HG02678 (cell line): Measurements from ENCODE around the gene KCND2.
"Not testable (repeated sequence)": the region's sequence is repeated elsewhere in the genome, so short reads cannot be mapped to it uniquely, and the experiment has no call there.

ENCODE experiments used
- ATAC-seq: cut with Tn5 transposase; IDR thresholded peaks from one replicate; pipeline ENCODE4 v1.9.1; 2021; ENCODE audit warnings: mild to moderate bottlenecking, moderate library complexity; ENCODE audit not compliant: unreplicated experiment

Gene KCND2

DNA sequence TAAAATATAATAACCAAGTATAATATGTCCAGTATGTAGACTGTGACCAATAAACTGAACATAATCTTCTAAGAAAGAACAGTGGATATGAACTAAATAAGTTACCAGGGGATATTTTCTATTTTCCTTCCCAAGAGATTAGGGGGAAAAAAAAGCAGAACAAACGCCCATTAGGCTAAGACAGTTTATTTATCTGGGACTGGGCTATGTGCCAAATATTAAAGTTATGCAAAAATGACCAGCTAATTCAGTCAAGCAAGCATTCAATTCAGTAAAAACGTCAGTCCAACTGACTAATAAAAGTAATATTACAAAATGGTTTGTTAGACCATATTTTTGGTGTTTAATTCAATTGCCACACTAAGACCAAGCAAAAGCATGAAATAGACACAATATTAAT, 462.8 kb downstream of the KCND2 start:
- ATAC-seq: no peak

DNA sequence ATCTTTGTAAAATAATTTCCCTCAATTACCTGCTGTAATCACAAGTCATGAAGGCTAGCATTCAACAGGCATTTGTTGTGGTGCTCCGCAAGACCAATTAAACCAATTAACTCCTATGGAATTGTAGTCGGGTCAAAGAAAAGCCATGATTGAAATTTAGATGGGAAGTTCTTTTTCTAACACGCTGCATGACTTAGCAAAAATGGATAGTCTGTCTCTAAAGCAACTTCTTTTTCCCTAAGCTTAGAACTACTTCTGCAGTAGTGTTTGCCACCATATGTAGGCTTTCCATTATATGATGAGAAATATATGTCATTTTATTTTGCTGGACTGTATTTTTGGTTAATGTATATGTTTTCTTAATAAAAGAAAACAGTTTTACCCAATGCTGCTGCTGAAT, 465.8 kb downstream of the KCND2 start:
- ATAC-seq: no peak

DNA sequence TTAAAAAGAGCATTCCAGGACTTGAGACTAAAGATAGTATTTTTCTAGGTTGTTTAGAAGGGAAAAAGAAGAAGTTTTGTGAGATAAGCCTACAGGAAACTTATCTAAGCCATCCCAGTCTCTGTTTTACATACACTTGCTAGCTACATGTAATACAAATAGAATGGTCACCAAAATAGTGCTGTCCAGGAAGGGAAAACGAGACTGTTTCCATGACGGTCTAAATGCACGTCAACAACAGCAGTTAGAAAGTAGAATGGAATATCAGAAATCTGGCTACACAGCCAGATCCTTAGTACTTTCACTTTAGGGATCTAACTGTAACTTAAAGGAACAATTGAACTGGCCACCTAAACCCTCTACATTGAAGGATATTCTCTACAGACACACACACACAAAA, 467.4 kb downstream of the KCND2 start:
- no peak for ATAC-seq

DNA sequence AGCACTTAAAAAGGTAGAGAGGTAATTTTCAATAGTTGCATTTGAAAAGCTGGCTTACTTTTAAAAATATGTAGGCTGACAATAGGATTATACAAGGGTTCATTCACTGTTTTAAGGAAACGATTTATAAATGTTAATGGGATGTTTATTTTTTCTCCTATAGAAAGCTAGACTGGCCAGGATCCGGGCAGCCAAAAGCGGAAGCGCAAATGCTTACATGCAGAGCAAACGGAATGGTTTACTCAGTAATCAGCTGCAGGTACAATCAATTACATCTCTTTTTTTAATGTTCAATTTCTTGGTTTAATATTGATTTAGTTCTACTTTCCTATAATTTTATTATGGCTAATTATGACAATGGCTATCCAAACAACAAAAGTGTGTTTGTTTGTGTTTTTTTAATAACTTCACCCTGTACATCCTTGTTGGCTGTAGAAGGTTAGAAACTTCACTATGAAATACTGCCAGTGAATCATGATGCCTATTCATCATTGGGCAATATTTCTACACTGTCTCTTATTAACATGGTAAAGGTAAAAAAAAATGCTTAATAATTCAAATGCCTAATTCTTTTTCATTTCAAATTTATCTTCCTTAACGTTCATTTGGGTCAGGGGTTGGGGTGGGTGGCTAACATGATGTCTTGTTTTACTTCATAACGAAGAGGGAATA, 468.5 kb downstream of the KCND2 start:
- ATAC-seq: peak; percentile 58

DNA sequence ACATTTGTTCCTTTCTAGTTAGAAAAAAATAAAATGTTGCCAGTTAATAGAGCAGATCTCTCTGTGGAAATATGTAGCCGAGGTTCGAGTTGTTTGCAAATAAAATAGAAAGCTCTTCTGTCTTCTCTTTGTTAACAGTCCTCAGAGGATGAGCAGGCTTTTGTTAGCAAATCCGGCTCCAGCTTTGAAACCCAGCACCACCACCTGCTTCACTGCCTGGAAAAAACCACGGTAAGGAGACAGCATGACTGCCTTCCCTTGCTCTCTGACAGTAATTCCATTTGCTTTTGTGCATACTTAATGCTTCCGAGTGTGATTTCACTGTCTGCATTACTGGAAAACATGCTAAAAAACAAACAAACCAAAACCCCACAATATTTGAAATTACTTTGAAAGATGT, 469.4 kb downstream of the KCND2 start:
- ATAC-seq: no peak

DNA sequence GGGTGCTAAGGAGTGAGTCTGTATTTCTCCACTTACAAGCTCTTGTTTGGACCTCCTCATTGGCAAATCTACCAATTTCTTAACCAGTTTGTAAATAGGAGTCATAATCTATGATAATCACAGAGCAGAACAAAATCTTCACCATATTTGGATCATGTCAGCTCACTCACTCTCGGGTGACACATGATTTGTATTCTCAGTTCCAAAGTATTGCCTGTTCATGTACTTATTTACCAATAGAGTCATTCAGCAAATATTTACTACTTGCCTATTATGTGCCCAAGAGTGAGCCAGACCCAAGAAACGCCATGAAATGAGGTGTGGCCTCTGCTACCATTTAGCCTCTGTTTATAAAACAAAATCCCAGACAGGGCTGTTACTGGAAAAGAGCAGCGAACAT, 470.2 kb downstream of the KCND2 start:
- no peak for ATAC-seq

DNA sequence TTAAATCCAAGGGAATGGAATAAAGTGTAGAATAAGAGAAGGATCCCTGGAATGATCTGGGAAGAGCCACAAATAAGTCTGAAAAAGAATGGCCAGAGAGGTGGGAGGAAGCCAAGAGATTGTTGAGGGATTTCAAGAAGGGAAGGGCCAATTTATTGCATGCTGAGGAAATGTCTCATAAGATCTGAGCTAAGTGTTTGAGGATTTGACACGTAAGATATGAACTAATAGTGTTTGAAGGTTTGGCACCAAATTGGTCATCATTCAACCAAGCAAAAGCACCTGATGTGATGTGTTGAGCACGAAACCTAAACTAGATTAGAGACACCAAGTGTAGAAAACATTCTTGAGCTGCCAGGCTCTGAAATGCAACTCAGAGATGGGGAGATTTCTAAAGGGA, 487.1 kb downstream of the KCND2 start:
- peak; percentile 62 for ATAC-seq

DNA sequence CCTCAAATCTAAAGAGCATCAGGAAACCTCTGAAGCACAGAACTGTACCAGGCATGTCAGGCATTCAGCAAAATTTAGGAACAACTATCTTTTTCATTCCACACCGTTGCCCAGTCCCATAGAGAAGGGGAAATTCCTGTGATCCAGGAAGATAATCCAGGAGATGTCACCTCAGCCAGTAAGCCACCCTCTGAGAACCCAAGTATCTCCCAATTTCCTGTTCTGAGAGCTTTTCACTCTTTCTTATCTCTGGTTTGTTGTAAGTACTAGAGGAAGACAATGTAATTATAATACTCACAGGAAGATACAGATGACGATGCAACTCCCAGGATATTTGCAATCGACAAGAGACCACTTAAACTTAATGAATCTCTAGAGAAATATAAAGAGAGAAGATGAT, 487.9 kb downstream of the KCND2 start:
- ATAC-seq: no peak

DNA sequence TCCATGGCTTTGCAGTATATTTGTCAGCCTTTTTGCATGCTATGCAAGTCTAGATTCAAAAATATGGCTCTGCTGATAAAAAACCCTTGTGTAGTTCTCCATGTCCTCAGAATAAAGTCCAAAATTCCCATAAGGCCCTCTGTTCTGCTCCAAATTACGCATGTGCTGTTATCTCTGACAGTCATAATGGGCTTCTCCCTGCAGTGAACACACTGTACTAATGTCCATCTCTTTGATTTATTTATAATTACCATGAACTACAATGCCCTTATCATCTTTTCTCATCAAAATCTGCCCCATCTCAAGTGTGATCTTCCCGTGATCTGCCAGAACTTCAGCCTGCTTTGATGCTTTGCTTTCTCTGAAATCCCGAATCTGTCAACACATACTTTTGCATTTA, 497.2 kb downstream of the KCND2 start:
- no peak for ATAC-seq

DNA sequence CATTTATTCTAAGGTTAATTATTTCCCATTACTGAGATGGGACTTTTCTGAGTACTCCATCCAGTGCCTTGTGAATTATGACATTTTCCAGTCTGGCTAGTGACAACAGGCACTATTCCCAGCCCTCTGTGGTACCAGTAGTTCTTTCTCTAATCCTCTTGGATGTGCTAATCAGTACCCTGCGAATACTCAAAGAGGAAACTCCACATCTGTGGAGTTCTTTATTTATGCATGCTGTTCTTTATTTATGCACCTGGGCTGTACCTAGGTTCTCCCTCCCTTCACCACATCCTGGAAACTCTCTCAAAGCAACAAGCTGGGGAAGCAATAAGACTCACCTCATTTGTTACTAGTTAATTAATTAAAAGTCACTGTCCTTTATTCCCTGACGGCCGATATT, 501.5 kb downstream of the KCND2 start:
- ATAC-seq: no peak

DNA sequence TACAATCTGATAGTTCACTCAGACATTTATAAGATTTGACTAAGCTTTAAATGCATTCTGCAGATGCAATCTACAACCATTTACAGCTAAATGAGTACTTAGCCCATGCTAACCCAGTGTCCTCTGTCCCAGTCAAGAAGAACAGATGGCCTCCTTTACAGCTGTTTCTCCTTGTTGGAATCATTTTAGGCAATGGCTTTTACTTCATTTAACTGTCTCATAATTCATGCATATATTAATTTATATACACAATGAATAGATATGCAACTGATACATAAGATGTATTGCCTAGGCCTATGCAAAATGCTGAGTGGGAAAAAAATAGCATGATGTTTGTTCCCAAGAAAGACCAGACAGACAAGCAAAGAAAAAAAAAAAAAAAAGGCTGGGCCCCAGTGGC, 502.8 kb downstream of the KCND2 start:
- no peak for ATAC-seq

DNA sequence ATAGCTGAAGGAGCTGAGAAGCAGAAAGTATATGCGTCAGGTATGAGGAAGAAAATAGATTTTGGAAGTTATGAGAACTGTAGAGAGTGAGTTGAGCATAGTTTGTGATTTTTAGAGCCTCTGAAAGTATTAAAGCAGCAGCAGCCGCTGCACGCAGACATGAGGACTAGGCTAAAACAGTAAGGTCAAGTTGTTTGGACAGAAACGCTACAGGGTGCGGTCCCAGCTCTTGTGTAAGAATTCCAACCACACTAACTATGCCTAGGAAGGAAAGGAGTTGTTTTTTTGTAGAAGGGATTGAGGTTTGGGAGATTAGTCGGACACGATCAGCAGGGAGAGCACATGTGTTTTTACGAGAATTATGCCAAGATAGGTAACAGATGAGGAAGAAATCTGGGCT, 506.1 kb downstream of the KCND2 start:
- ATAC-seq: not testable (repeated sequence)

DNA sequence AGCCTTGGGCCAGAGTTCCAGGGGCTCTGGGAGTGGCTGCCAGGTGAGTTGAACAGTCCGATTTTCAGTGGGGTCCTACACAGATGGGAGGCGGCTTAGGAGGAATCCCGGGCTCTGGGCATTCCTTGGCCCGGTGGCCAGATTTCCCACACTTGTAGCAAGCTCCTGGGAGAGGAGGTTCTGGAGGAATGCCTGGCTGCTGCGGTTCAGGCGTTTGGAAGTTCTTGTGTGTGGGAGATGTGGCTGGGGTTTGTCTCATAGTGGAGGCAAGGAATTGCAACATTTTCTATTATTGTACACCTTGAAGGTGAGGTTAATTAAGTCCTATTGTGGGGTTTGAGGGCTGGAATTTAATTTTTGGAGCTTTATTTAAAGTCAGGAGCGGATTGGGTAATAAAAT, 507.5 kb downstream of the KCND2 start:
- not testable (repeated sequence) for ATAC-seq

DNA sequence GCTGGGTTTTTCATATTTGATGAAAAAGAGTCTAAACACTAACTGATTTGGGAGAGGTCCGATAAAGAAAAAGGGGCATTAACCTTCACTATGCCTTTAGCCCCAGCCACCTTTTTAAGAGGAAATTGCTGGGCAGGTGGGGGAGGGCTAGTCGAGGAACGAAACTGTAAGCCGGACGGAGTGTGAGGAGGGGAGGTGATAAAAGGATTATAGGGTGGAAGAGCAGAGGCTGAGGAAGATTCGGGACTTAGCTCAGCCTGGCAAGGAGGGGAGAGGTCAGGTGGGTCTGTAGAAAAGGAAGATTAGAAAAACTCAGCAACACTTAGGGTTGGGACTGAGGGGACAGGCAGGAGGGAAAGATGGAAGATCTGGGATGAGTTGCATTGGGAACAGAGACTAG, 508.0 kb downstream of the KCND2 start:
- ATAC-seq: no peak

DNA sequence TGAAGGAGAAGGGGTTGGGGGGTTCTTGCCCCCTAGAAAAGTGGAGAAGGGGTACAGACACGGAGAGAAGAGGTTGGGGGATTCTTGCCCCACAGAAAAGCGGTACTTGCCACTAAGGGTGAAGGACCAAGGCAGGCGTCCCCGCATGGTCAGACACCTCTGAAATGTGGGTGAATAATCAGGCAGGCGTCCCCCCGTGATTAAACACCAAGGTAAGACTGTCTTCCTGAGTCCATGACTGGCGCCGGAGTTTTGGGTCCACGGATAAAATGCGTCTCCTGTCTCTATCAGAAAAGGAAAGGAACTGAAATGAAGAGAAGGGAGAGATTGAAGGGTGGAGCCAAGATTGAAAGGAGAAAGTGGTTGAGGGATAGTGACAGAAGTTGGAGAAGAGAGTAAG, 508.9 kb downstream of the KCND2 start:
- ATAC-seq: not testable (repeated sequence)

DNA sequence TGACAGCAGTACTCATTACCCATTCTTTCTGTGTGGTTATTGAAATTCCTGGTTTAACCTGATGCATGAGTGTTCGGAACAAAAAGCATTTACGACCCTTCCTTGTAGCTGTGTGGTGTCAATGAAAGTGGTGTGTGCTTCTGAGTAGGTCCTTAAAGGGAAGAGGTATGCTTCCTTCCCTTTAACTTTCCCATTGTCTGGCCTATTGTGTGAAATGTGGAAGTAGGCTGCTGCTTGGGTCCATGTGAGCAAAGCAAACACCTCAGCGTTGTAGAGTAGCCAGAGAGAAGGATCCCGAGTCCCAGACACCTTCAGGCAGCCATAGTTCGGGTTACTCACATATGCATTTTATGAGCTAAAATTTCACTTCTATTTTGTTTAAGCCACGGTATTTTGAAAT, 510.3 kb downstream of the KCND2 start:
- no peak for ATAC-seq

DNA sequence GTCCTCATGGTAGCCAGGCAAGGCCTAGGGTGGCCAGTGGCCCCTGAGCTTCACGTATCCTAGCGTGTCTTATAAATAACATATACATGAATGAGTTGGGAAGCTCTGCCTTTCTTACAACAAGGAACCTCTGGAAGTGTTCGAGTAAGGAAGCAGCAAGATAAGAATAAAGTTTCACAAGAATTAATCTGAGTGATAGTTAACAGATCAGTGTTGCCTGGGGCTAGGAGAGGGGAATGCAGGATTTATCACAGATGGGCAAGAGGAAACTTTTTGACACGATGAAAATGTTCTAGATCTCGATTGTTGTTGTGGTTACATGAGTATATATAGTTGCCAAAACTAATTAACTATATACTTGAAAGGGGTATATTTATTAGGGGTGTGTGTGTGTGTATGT, 510.7 kb downstream of the KCND2 start:
- no peak for ATAC-seq

DNA sequence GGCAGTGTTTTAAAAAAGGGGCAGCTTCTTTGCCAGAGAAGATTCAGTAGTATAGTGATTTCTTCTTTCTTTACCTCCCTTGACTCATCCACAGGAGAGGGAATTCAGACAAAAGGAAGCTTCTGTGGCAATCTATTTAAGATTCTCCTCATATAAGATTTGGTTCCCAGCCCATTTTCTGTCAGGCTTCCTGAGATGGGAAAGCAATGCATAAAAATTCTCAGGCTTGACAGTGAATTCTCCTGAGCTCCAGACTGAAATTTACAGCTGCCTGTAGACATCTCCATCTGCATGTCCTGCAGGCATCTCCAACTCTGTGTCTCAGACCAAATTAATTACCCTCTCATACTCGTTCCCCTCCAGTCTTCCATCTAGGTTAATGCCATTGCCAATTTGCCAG, 512.1 kb downstream of the KCND2 start:
- ATAC-seq: no peak

DNA sequence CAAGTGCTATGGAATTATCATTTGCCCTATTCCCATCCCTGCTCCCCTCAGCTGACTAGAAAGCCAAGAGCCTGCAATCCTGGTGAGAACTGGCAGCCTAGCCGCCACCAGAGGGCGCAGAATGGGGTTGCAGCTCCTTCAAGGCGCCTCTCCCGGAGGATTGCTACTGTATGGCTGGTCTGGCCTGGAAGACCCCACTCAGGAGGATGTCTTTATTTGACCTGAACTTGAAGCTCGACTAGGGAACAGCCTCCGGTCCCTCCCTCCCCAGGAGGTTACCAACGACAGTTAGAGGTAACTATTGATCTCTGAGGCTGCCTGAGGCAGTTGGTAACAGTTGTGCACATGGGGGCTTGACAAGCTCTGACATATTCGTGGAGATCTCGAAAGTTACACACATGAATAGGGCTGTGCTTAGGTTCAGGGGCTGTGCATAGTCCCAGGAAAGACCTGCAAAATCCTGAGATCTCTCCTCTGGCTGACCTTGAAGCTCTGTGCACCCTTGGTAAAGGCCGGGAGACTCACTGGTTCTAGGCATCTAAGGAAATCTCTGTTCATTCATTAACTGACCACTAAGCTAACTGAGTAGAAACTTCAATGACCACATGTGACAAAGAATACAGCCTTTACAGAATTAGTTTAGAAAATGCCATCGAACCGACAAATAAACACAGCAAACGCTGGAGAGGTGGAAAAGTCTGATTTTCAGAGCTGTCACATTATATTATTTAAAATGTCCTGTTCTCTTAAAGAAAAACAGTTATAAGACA, 519.3 kb downstream of the KCND2 start:
- ATAC-seq: peak; percentile 95

DNA sequence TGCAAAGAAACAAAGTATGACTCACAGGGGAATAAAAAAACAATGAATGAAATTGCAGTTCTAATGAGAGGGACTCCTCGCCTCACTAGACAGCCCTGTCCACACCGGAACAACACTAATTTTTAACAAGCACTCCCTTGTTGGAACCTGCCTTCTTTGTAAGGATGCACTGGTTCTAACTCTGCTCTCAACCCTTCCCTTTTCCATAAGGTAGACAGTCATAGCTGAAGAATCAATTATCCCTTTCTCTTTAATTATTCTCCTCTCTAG, 519.8 kb downstream of the KCND2 start:
- no peak for ATAC-seq

DNA sequence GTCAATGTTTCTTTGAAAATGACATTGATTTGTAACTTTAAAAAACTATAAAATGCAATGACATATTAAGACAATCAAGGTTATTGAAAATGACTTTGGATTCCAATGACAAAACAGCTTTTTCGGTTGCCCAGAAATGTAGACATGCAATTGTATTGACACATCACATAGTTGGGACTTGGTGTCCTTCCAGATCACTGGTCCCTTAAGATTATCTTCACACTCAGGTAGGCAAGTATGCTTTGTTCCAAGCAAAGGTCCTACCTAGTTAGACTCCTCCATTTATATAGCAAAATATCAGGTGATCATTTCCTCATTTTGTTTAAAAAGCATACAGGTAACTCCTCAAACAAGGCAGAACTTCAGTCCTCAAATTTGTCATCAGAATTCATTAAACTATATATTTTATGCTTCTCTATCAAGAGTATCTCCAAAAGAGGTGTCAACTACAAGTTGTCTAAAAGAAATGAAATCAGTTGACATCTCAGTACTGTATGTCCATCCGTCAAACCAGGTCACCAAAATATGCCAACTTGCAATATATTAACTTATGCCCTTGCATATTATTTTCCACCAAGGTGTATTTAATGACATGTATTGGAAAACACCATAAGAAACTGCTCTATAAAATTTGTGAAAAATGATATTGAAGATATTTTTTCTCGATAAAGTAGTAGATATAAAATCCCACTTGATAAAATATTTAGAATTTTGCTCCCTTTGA, 520.4 kb downstream of the KCND2 start:
- ATAC-seq: no peak

DNA sequence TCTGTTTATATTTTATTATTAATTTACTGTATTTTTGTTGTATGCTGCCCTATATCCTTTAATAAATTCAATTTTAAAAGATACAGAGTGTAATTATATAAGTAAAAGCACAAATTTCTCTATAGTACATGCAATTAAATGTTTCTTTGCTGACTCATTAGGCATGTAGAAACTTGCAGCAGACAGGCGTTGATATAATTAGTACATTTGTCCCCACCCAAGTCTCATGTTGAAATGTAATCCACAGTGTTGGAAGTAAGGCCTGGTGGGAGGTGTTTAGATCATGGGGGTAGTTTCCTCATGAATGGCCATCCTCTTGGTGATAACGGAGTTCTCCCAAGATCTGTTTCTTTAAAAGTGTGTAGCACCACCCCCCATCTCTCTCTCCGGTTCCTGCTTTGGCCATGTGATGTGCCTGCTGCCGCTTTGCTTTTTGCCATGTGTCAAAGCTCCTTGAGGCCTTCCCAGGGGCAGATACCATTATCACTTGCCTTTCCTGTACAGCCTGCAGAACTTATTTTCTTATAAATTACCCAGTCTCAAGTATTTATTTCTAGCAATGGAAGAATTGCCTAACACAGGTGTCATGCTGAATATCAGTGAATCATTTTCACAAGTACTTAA, 521.2 kb downstream of the KCND2 start:
- ATAC-seq: no peak
